OCI-LY3 (cell line): Measurements from ENCODE around the gene SSR1.

Experiments
- CTCF ChIP-seq: fragments of 200-600, 300-600 bp; sonication (generic); IDR thresholded peaks from 2 replicates; pipeline ENCODE4 v1.5.1; 2014; ENCODE audit warnings: antibody characterized with exemption, low read length, low read depth
- EZH2phosphoT487 ChIP-seq: fragments of 200-600 bp; shearing (Covaris generic); IDR thresholded peaks from 2 replicates; pipeline ENCODE4 v1.6.1; 2018; ENCODE audit warnings: antibody characterized with exemption, mixed run types, low read depth

GRCh38 chr6:7255918-7256317 is 57.1 kb downstream of the SSR1 start:
- TF ChIP-seq CTCF (no peak), EZH2phosphoT487 (no peak)
